OCI-LY3 (cell line): ENCODE measurements around the gene MED12L.

Source experiments
- EZH2phosphoT487 ChIP-seq: fragments of 200-600 bp; shearing (Covaris generic); IDR thresholded peaks from 2 replicates; pipeline ENCODE4 v1.6.1; 2018; ENCODE audit warnings: antibody characterized with exemption, mixed run types, low read depth
- TF ChIP-seq, protein P1 (sequence below): fragments of 200-600, 300-600 bp; sonication (generic); IDR thresholded peaks from 2 replicates; pipeline ENCODE4 v1.5.1; 2014; ENCODE audit warnings: antibody characterized with exemption, low read length, low read depth

GRCh38 chr3:151440940-151441339, 355.5 kb downstream of the MED12L start:
- TF ChIP-seq, protein P1, sequence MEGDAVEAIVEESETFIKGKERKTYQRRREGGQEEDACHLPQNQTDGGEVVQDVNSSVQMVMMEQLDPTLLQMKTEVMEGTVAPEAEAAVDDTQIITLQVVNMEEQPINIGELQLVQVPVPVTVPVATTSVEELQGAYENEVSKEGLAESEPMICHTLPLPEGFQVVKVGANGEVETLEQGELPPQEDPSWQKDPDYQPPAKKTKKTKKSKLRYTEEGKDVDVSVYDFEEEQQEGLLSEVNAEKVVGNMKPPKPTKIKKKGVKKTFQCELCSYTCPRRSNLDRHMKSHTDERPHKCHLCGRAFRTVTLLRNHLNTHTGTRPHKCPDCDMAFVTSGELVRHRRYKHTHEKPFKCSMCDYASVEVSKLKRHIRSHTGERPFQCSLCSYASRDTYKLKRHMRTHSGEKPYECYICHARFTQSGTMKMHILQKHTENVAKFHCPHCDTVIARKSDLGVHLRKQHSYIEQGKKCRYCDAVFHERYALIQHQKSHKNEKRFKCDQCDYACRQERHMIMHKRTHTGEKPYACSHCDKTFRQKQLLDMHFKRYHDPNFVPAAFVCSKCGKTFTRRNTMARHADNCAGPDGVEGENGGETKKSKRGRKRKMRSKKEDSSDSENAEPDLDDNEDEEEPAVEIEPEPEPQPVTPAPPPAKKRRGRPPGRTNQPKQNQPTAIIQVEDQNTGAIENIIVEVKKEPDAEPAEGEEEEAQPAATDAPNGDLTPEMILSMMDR, result no peak
- no peak for TF ChIP-seq EZH2phosphoT487
